GM06990 (cell line): ENCODE measurements around the gene HMX1.

Source experiments
- DNase-seq: peaks from one replicate; pipeline ENCODE4 v3.0.0-alpha.2; 2011; ENCODE audit not compliant: insufficient read length; ENCODE audit errors: extremely low read depth
- H3K27me3 ChIP-seq: replicated peaks from 2 replicates; pipeline ENCODE4 v1.6.0; 2011; ENCODE audit warnings: low read length; ENCODE audit not compliant: control insufficient read depth, insufficient read depth
- H3K36me3 ChIP-seq: 2 replicates; pipeline ENCODE4 v1.5.1; 2011; ENCODE audit warnings: low read length; ENCODE audit not compliant: control insufficient read depth, insufficient read depth
- H3K4me3 ChIP-seq: replicated peaks from 2 replicates; pipeline ENCODE4 v1.5.1; 2011; ENCODE audit warnings: low read depth, mild to moderate bottlenecking, control low read depth, low read length
- CTCF ChIP-seq: IDR thresholded peaks from 2 replicates; pipeline ENCODE4 v1.5.1; 2011; ENCODE audit warnings: low read length, control low read depth, mild to moderate bottlenecking, inconsistent platforms; ENCODE audit not compliant: insufficient read depth, poor library complexity, severe bottlenecking

HMX1 gene

GRCh38 chr4:8917321-8917811 is 45.7 kb upstream of the HMX1 start:
- TF ChIP-seq CTCF, result no peak
- Histone ChIP-seq H3K36me3 (no peaks in the 10 kb centered on the region), H3K27me3 (no peaks in the 10 kb centered on the region; the same call in 1 of the 2 replicates), H3K4me3 (no peak overlapping the region)
- DNase-seq, result no peak

- DNase-seq, result no peak
- Histone ChIP-seq H3K27me3 (no peaks in the 10 kb centered on the region; the same call in 1 of the 2 replicates), H3K36me3 (no peaks in the 10 kb centered on the region), H3K4me3 (no peak overlapping the region)
- no peak for TF ChIP-seq CTCF
Measured at GRCh38 chr4:8916906-8917305, 45.3 kb upstream of the HMX1 start.

GRCh38 chr4:8916351-8916885 is 44.8 kb upstream of the HMX1 start:
- H3K27me3 ChIP-seq, result no peaks in the 10 kb centered on the region; the same call in 1 of the 2 replicates
- DNase-seq, result no peak
- H3K36me3 ChIP-seq, result no peaks in the 10 kb centered on the region
- no peak for TF ChIP-seq CTCF
- no peak overlapping the region for H3K4me3 ChIP-seq

GRCh38 chr4:8915201-8916200 is 43.9 kb upstream of the HMX1 start:
- no peak overlapping the region for H3K4me3 ChIP-seq
- no peak for DNase-seq
- no peaks in the 10 kb centered on the region; the same call in 1 of the 2 replicates for H3K27me3 ChIP-seq
- TF ChIP-seq CTCF, result no peak
- H3K36me3 ChIP-seq, result no peaks in the 10 kb centered on the region

- Histone ChIP-seq H3K4me3 (no peak overlapping the region), H3K36me3 (no peaks in the 10 kb centered on the region), H3K27me3 (no peaks in the 10 kb centered on the region; the same call in 1 of the 2 replicates)
- TF ChIP-seq CTCF, result no peak
- no peak for DNase-seq
Measured at GRCh38 chr4:8914461-8915171, 43.0 kb upstream of the HMX1 start.
